Smooth muscle cell of the brain vasculature (primary cell): ENCODE data around the gene EEF2.
A peak's percentile ranks its signal among the peaks of the same experiment; 100 is the strongest.

Experiments
- DNase-seq: peaks from one replicate; pipeline ENCODE4 v3.0.0-alpha.2; 2012; ENCODE audit warnings: low read depth, low spot score

The EEF2 gene

GRCh38 chr19:3984584-3984907 is 717 bp downstream of the EEF2 start:
- DNase-seq: no peak

DNA sequence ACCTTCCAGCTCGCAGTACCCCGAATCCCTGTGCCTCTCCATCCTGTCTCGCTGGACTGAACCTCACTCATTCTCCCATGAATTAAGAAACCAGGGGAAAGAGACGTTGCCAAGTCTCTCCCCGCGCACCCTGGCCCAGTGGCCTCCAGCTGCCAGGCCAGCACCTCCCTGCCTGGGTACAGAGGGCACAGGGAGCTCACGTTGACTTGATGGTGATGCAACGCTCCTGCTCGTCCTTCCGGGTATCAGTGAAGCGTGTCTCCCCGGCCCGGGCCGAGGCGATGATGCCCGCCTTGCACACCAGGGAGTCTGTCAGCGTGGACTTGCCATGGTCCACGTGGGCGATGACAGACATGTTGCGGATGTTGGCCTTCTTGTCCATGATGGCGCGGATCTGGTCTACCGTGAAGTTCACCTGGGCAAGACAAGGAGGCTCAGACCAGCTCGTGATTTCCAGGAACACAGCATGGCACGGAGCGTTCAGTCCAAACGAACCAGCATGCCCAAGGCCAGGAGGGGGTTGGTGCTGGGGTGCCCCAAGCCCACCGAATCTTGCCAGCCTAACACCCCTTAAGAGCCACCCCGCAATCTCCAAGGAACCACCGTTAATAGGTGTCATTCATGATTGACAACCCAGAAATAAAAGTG is 1.2 kb downstream of the EEF2 start:
- DNase-seq: no peak

GRCh38 chr19:3983542-3983914 is 1.7 kb downstream of the EEF2 start:
- DNase-seq: no peak

DNA sequence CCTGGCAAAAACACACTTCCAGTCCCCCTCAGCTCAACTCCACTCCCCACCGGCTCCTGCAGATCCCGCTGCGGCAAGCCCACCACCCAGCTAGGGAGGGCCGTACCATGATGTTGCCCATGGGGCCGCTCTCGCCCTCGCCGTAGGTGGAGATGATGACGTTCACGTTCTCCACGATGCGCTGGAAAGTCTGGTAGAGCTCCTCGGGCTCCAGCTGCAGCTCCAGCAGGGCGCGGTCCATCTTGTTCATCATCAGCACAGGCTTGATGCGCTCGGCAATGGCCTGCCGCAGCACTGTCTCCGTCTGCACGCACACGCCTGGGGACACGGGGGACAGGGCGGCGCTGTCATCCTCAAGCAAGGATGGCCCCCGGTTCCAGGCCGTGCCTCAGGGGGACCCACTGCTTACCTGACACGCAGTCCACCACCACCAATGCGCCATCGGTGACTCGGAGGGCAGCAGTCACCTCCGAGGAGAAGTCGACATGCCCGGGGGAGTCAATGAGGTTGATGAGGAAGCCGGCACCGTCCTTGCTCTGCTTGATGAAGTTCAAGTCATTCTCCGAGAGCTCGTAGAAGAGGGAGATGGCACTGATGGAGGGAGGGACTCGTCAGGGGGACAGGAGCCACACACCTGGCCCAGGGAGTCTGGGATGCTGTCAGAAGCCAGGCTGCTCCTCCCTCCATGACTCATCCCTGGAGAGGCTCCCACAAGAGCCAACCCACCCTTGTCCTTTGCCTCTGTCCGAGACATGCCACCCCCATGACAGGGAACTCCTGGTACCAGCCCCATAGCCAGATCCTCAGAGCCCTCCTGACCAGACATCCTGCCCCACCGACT is 2.3 kb downstream of the EEF2 start:
- no peak for DNase-seq

DNA sequence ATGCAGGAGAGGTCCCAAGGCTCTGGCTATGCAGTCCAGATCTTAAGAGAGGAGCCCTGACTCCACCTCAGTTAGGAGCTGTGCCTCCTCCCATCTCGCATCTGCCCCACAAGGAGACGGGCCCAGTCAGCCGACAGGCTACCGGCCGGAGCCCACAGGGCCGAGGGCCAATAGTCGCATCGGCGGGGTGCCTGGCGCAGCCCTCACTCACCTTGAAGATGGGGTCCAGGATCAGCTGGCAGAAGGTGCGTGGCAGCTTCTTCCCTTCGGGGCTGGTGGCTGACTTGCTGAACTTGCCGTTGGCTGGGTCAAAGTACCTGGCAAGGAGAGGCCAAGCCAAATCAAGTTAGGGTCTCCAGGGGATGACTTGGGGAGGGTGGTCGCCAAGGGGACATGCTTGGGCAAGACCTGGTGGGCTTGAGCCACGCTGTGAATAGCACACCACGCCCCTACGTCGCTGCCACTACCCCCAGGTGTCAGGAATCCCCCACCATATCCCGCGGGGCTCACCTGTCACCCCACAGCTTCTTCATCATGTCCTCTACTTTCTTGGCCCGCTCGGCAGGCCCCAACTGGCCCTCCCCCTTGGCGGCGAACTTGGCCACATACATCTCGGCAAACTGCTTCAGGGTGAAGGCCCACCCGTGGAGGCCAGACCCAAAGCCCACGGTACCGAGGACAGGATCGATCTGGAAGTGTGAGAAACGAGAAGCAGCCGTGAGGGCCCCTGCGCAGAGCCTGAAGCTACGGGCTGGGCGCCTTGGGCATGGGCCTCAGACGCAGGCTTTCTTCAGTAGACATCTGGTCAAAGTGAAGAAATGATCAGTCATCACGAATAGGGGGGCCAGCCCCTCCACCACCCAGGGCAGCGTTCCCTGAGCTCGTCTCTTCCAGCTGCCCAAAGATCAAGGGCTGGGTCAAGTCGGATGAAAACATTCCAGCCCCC is 3.3 kb downstream of the EEF2 start:
- DNase-seq: no peak

DNA sequence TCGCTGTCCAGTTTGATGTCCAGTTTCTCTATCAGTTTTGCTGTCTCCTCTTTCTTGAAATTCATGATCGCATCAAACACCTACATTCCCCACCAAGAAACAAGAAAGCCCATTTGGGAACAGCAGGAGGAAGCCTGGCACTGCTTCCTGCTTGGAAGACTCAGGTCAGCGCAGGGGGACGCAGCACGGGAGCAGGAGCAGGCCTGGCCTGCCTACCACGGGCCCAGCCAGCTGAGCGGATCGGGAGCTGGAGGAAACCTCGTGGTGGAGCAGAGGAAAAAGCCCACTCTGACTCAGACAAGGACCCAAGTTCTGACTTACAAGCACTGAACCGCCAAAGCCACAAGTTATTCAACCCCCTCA is 3.9 kb downstream of the EEF2 start:
- DNase-seq: no peak

DNA sequence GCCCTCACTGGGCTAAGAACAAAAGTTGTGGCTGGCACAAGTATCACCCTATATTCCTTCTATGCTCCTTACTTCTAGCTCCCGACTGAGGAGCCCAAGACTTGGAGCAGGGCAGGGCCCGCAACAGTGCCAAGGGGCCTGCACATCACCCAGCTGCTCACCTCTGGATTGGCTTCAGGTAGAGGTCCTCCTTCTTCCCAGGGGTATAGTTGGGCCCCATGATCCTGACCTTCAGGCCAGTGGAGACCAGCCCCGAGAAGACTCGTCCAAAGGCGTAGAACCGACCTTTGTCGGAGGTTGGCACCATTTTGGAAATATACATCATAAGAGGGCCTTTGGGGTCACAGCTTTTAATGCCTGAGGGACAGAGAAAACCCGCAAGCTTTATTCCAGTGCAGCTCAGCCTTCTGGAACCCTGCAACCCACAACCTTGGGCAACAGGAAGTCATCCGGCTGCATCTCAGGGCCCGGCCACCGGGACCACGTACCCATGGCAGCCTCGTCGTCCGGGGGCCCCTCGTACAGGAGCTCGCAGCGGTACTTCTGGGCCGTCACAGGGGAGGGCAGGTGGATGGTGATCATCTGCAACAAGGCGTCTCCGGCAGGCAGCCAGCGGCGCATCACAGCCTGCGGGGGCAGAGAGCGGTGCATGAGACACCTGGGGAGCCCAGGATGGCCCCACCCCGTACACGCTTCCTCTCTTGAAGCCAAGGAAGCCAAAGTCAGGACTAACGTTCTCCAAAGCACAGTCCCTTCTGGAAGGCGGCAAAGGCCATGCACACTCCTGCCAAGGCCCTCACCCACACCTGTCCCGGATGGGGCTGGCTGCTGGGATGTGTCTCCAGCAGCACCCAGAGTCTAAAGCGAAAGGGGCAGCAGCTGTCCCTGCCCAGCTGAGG is 4.7 kb downstream of the EEF2 start:
- DNase-seq: no peak

GRCh38 chr19:3979674-3980352 is 5.5 kb downstream of the EEF2 start:
- no peak for DNase-seq

DNA sequence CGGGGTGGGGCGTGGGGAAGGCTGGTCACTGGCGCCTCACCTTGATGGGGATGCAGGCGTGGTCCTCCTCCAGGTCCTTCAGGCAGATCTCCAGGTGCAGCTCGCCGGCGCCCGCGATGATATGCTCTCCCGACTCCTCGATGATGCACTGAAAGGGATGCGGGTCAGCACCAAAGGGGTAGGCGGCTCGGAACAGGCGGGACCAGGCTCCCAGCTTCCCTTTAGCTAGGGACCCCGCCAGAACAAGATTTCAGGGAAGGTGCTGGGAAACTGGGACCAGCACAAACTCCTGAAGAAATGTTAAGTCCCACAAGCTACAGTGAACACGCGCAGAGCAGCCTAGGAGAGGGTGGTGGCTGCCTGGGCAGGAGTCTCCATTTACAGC is 6.0 kb downstream of the EEF2 start:
- DNase-seq: no peak

DNA sequence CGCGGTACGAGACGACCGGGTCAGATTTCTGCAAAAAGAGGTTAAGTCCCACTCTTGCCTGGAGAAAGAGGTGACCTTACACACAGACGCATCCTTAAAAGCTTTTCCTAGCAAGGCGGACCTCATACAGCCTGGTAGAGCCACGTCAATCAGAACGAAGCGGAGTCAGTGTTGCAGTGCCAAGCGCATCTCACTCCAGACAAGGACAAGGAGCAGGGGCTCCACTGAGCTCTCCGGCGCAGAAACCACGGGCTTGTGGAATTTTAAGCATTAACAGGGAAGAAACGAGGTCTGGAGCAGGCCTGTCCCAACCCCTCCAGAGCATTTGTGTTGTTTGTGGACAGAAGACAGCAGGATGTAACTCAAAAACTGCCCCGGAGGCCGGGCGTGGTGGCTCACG is 7.1 kb downstream of the EEF2 start:
- DNase-seq: no peak

GRCh38 chr19:3977242-3978143 is 7.8 kb downstream of the EEF2 start:
- no peak for DNase-seq

DNA sequence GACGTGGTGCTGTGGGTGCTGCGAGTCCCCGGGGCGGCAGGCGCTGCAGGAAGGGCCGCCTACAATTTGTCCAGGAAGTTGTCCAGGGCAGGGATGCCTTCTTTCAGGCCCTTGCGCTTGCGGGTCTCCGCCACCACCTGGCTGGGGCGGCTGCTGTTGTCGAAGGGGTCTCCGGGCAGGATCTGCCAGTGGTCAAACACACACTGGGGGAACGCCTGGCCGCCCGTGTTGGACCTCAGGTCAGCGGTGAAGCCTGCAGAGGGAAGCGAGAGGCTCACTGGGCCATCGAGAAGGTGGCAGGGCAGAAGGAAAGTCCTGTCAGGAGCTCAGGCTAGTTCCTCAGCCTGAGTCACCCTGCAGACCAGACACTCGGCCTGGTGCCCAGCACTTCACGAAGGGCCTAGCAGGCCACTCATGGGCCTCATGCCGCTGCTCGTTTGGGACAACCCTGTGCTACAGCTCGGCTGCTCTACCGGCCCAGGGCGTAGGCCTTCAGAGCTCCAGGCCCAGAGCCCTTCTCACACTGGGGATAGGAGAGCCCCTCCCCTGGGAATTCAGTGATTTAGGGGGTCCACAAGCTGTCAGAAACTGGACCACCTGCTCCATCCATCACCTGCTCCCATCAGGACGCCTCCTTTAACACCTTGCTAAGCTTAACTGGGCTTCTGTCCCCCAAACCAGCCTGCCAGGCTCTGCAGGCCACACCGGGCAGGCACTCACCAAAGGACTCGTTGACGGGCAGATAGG is 8.6 kb downstream of the EEF2 start:
- DNase-seq: no peak

- no peak for DNase-seq
These were observed 9.6 kb downstream of the EEF2 start for GRCh38 chr19:3975637-3976087.

GRCh38 chr19:3975144-3975543 is 10.1 kb downstream of the EEF2 start:
- DNase-seq: no peak

GRCh38 chr19:3970808-3971598 is 14.3 kb downstream of the EEF2 start, which contains the start of gene DAPK3:
Gene DAPK3, minus strand, starts transcription at chr19:3971099. Its CDS starts 1,364 bp downstream, at chr19:3969735.
- DNase-seq: peak; percentile 93

- no peak for DNase-seq
These were observed 14.9 kb downstream of the EEF2 start for GRCh38 chr19:3970313-3970807.

DNA sequence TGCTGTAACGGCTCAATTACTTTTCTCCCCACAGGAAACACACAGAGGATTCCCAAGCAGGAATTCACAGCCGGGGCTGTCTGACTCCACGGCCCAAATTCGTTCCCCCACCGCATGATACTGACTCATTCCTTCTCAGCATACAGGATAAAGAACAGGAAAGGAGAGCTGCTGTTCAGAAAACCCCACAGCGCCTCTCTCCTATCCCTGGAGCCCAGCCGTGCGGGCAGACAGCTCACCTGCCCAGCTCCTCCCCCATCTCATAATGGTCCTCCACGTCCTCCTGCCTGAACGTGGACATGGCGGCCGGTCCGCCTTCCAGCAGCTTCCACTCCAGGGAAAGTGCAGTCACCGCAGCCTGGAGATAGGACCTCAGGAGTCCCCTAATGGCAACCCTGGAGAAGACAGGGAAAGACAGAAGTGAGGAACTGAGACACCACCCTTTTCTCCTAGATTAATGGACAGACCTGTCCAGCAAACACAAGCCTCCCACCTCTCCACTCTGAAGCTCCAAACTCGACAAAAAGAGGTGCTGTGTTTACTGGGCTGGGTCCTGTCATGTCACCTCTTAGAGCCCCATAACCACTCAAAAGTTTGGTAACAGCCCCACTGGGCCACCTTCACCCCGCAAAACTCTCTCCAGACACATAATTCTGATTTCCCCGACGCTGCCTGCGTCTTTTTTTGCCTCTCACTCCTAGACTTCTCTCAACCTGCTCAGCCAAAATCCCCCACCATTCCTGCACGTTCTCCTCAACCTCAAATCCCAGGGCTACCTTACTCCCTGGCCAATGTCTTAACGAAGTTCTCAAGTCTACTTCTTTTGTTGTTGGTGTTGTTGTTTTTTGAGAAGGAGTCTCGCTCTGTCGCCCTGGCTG is 15.6 kb downstream of the EEF2 start:
- DNase-seq: no peak
